HepG2 (cell line): ENCODE measurements around the gene TFG. TPM values are rescaled to one million over a fixed set of nuclear protein-coding genes. Genes with fewer than 3 reads are reported as not detected.

Experiments used
- ATAC-seq: fragments of 200-7000 bp; cut with Tn5 transposase; 3 replicates; pipeline ENCODE4 v1.9.1; 2020; ENCODE audit warnings: mild to moderate bottlenecking, moderate library complexity
- BruUV-seq: library from RNA; stranded (reverse); fragments of 400-500 nt; replicated peaks from 2 replicates; lab custom pipeline; 2021; lab: Mats Ljungman, UMichigan
- CTCF ChIA-PET: fragments of 300-600 bp; formaldehyde crosslinking; extraction: SDS; loops from one replicate; lab custom pipeline; 2021; ENCODE audit warnings: low total read pairs, inconsistent platforms, low intra/inter-chr PET ratio; lab: Yijun Ruan, JAX
- POLR2A ChIA-PET: fragments of 350-600 bp; sonication (Branson Sonifier 250); formaldehyde crosslinking; loops from one replicate; lab custom pipeline; 2020; ENCODE audit warnings: antibody characterized with exemption, inconsistent platforms; lab: Yijun Ruan, JAX
- DNase-seq: peaks from one replicate; pipeline ENCODE4 v3.0.0-alpha.2; 2015; ENCODE audit warnings: low spot score
- FAIRE-seq: peaks from 3 replicates; lab custom pipeline; 2011; peaks lifted over from hg19 to GRCh38; lab: Jason Lieb, UNC
- H2AFZ ChIP-seq: one replicate; pipeline ENCODE4 v1.6.1; 2011; ENCODE audit warnings: low read length, inconsistent platforms
- H3K27ac ChIP-seq: fragments of 300-600 bp; 3 replicates; pipeline ENCODE4 v1.8.0; 2011; ENCODE audit warnings: mixed run types, mild to moderate bottlenecking, mixed read lengths, low read length, inconsistent platforms; ENCODE audit not compliant: insufficient read depth; ENCODE audit errors: extremely low read length
- H3K27me3 ChIP-seq, 2 experiments: fragments of 200-600 bp in 1 of 2; 2 replicates in 1 of 2; 3 replicates in 1 of 2; pipeline versions ENCODE4 v1.6.0 to v1.8.0; 2011; ENCODE audit warnings: low read length in 2 of 2, mild to moderate bottlenecking in 2 of 2, moderate library complexity in 2 of 2, inconsistent platforms in 1 of 2; ENCODE audit not compliant: insufficient read depth in 2 of 2, control insufficient read depth in 1 of 2
- H3K36me3 ChIP-seq, 2 experiments: fragments of 200-600 bp in 1 of 2; replicated peaks in 1 of 2; 2 replicates in 1 of 2; 3 replicates in 1 of 2; pipeline versions ENCODE4 v1.5.1 to v1.8.0; 2011; ENCODE audit warnings: low read length in 2 of 2, inconsistent platforms in 1 of 2; ENCODE audit not compliant: insufficient read depth in 2 of 2, control insufficient read depth in 1 of 2
- H3K4me1 ChIP-seq: 2 replicates; pipeline ENCODE4 v1.5.1; 2012; ENCODE audit warnings: low read length, inconsistent platforms; ENCODE audit not compliant: insufficient read depth
- H3K4me2 ChIP-seq: 2 replicates; pipeline ENCODE4 v1.6.0; 2011; ENCODE audit warnings: low read depth, low read length, inconsistent platforms
- H3K4me3 ChIP-seq, 3 experiments: fragments of 200-600 bp in 1 of 3; sonication (generic), shearing (Covaris generic) in 1 of 3; replicated peaks in 1 of 3; 2 replicates each; pipeline ENCODE4 v1.5.1; 2011 to 2016; ENCODE audit warnings: low read length in 3 of 3, inconsistent platforms in 2 of 3, low read depth in 2 of 3, mild to moderate bottlenecking in 2 of 3, control low read depth in 1 of 3, mixed read lengths in 1 of 3; ENCODE audit not compliant: insufficient read depth in 1 of 3
- H3K79me2 ChIP-seq: one replicate; pipeline ENCODE4 v1.6.1; 2011; ENCODE audit warnings: low read length, inconsistent platforms; ENCODE audit not compliant: insufficient read depth
- H3K9ac ChIP-seq: 2 replicates; pipeline ENCODE4 v1.6.0; 2011; ENCODE audit warnings: mild to moderate bottlenecking, low read depth, low read length, inconsistent platforms; ENCODE audit not compliant: insufficient read depth
- H3K9me3 ChIP-seq: 2 replicates; pipeline ENCODE4 v1.5.1; 2012; ENCODE audit warnings: mild to moderate bottlenecking, low read length
- H4K20me1 ChIP-seq: 2 replicates; pipeline ENCODE4 v1.6.0; 2011; ENCODE audit warnings: inconsistent platforms, mild to moderate bottlenecking, low read length, moderate library complexity; ENCODE audit not compliant: insufficient read depth
- E2F5 ChIP-seq: sonication (generic); formaldehyde crosslinking; conservative IDR thresholded peaks from 2 replicates; pipeline ENCODE4 v1.4.0; 2020; ENCODE audit warnings: missing genetic modification reagents
- MED1 ChIP-seq: sonication (generic); formaldehyde crosslinking; IDR thresholded peaks from 2 replicates; pipeline ENCODE4 v1.4.0; 2020; ENCODE audit warnings: missing genetic modification reagents
- NR2F2 ChIP-seq: IDR thresholded peaks from 2 replicates; pipeline ENCODE4 v1.6.1; 2012; ENCODE audit warnings: low read depth, inconsistent platforms, borderline replicate concordance
- PITX1 ChIP-seq: sonication (generic); formaldehyde crosslinking; IDR thresholded peaks from 2 replicates; pipeline ENCODE4 v1.5.1; 2020; ENCODE audit warnings: mild to moderate bottlenecking, missing genetic modification reagents
- STAT6 ChIP-seq: sonication (generic); formaldehyde crosslinking; IDR thresholded peaks from 2 replicates; pipeline ENCODE4 v1.4.0; 2020; ENCODE audit warnings: missing genetic modification reagents, mild to moderate bottlenecking, borderline replicate concordance
- TAF1 ChIP-seq: sonication (generic); formaldehyde crosslinking; IDR thresholded peaks from 2 replicates; pipeline ENCODE4 v1.4.0; 2020; ENCODE audit warnings: missing genetic modification reagents
- TRIM24 ChIP-seq: sonication (generic); formaldehyde crosslinking; IDR thresholded peaks from 2 replicates; pipeline ENCODE4 v1.8.0; 2022; ENCODE audit warnings: mild to moderate bottlenecking, missing genetic modification reagents
- UBTF ChIP-seq: sonication (generic); formaldehyde crosslinking; IDR thresholded peaks from 2 replicates; pipeline ENCODE4 v1.4.0; 2020; ENCODE audit warnings: mild to moderate bottlenecking, missing genetic modification reagents
- ZNF407 ChIP-seq: sonication (generic); formaldehyde crosslinking; IDR thresholded peaks from one replicate; pipeline ENCODE4 v1.5.1; 2020; ENCODE audit warnings: mild to moderate bottlenecking, missing genetic modification reagents; ENCODE audit errors: not compliant biosample characterization
- ZNF460 ChIP-seq: sonication (generic); formaldehyde crosslinking; IDR thresholded peaks from 2 replicates; pipeline ENCODE4 v1.5.1; 2020; ENCODE audit warnings: missing genetic modification reagents, mild to moderate bottlenecking, borderline replicate concordance
- ZNF761 ChIP-seq: sonication (generic); formaldehyde crosslinking; conservative IDR thresholded peaks from 2 replicates; pipeline ENCODE4 v1.4.0; 2020; ENCODE audit warnings: mild to moderate bottlenecking, missing genetic modification reagents
- in situ Hi-C: cut with HindIII; loops from 2 replicates; pipeline ENCODE4 v1.10.0; 2017; ENCODE audit warnings: low pct_unique_long_range_greater_than_20kb; ENCODE audit not compliant: extremely low pct_ligation_motif_present
- intact Hi-C: fragments of 100-400 bp; cut with micrococcal nuclease; formaldehyde crosslinking; loops from one replicate; pipeline ENCODE4 v1.10.0; 2022; ENCODE audit not compliant: unreplicated experiment
- polyA plus RNA-seq, 8 experiments: library from polyadenylated mRNA; depleted of rRNA in 3 of 8; stranded (reverse) in 7 of 8; unstranded in 1 of 8; fragments of >200 nt; fragmentation: Illumina TruSeq in 4 of 8; extraction: Trizol in 4 of 8; gene quantifications; 2 replicates each; pipeline versions ENCODE4 v1.2.1 to v1.2.3, GENCODE V29; 2011 to 2016; ENCODE audit warnings: low read depth in 4 of 8, missing spikeins in 1 of 8, mixed read lengths in 1 of 8; ENCODE audit not compliant: insufficient read depth in 1 of 8
- total RNA-seq, 5 experiments: library from RNA; depleted of rRNA; stranded (reverse); fragments of >200 nt; fragmentation: Illumina TruSeq; extraction: Trizol; gene quantifications; 2 replicates each; pipeline ENCODE4 v1.2.3, GENCODE V29; 2016; ENCODE audit warnings: low read depth in 1 of 5

The TFG gene
- total and polyA plus RNA-seq, 2 of the 13 experiments (the other 11 are each of a cell fraction or from before 2014, with no cell fraction given) = 53.6 to 71.7 TPM

GRCh38 chr3:100745617-100746016 is 36.3 kb downstream of the TFG start:
- DNase-seq (no peak), ATAC-seq (no peak), FAIRE-seq (no peak)
- Histone ChIP-seq H3K27me3 (no peaks in the 10 kb centered on the region), H3K9me3 (no peaks in the 10 kb centered on the region), H4K20me1 (no peaks in the 10 kb centered on the region; the same call in 1 of the 2 replicates), H3K9ac (no peak overlapping the region), H3K27ac (no peak overlapping the region), H3K36me3 (peaks cover 11 to 78% of the 10 kb centered on the region in 2 experiments), H3K4me3 (no peak overlapping the region), H3K79me2 (no peaks in the 10 kb centered on the region), H3K4me1 (no peaks in the 10 kb centered on the region), H3K4me2 (no peak overlapping the region), H2AFZ (no peak overlapping the region)
- CTCF ChIA-PET = no interaction called here
- POLR2A ChIA-PET = no interaction called here
- intact Hi-C loops = no loop called here
- in situ Hi-C loops = no loop called here
- no TSS peak for BruUV-seq
- TF ChIP-seq UBTF (CRISPR knock-in tag) = no peak
- TF ChIP-seq ZNF761 (CRISPR knock-in tag) = no peak
- TF ChIP-seq E2F5 (CRISPR knock-in tag) = no peak
- TF ChIP-seq MED1 (CRISPR knock-in tag) = no peak
- no peak for TF ChIP-seq ZNF460 (CRISPR knock-in tag)
- no peak for TF ChIP-seq TAF1 (CRISPR knock-in tag)
- TF ChIP-seq PITX1 = no peak
- no peak for TF ChIP-seq ZNF407 (CRISPR knock-in tag)
- no peak for TF ChIP-seq NR2F2
- no peak for TF ChIP-seq TRIM24 (CRISPR knock-in tag)
- no peak for TF ChIP-seq STAT6 (CRISPR knock-in tag)
